Stimulated activated CD4-positive, alpha-beta T cell treated with anti-CD3 and anti-CD28 coated beads, Interleukin-1b, Interleukin-23, amount 100 ng/mL, for 24 hours (primary cell): Measurements from ENCODE around the gene NCF4.

Experiments used
- DNase-seq, 4 experiments: peaks; one replicate each; pipeline ENCODE4 v3.0.0-alpha.2; 2020; ENCODE audit warnings: low read depth in 4 of 4, low spot score in 1 of 4

Gene NCF4

GRCh38 chr22:36860821-36861659, at the start of gene NCF4:
Gene NCF4, plus strand, starts transcription at chr22:36861006. Its CDS starts 166 bp downstream, at chr22:36861172.
- DNase-seq: no peak

GRCh38 chr22:36811094-36811800, 49.6 kb upstream of the NCF4 start:
- no peak for DNase-seq

GRCh38 chr22:36814801-36815200, 46.0 kb upstream of the NCF4 start:
- DNase-seq: no peak

GRCh38 chr22:36815558-36816338, 45.1 kb upstream of the NCF4 start:
- no peak for DNase-seq

GRCh38 chr22:36816339-36816635, 44.5 kb upstream of the NCF4 start:
- DNase-seq: no peak

GRCh38 chr22:36816636-36817524, 43.9 kb upstream of the NCF4 start, which contains the start of gene PVALB:
Gene PVALB, minus strand, starts transcription at chr22:36817035. Its CDS starts 30 bp downstream, at chr22:36817005.
- DNase-seq: peak in 1 of 4 experiments; percentile 2

- no peak for DNase-seq
Measured at GRCh38 chr22:36817525-36817848, 43.3 kb upstream of the NCF4 start.

- no peak for DNase-seq
Measured at GRCh38 chr22:36818010-36818642, 42.7 kb upstream of the NCF4 start.

- no peak for DNase-seq
Measured at GRCh38 chr22:36819112-36819511, 41.7 kb upstream of the NCF4 start.

- no peak for DNase-seq
Measured at GRCh38 chr22:36822581-36822980, 38.2 kb upstream of the NCF4 start.

- no peak for DNase-seq
Measured at GRCh38 chr22:36823186-36823839, 37.5 kb upstream of the NCF4 start.

- no peak for DNase-seq
Measured at GRCh38 chr22:36824655-36825054, 36.2 kb upstream of the NCF4 start.

- no peak for DNase-seq
Measured at GRCh38 chr22:36826262-36826661, 34.5 kb upstream of the NCF4 start.

- DNase-seq: no peak
Measured at GRCh38 chr22:36828815-36829214, 32.0 kb upstream of the NCF4 start.

- DNase-seq: no peak
Measured at GRCh38 chr22:36829370-36830002, 31.3 kb upstream of the NCF4 start.

GRCh38 chr22:36830601-36831000, 30.2 kb upstream of the NCF4 start:
- no peak for DNase-seq

GRCh38 chr22:36831206-36831605, 29.6 kb upstream of the NCF4 start:
- no peak for DNase-seq

- DNase-seq: no peak
Measured at GRCh38 chr22:36831717-36832116, 29.1 kb upstream of the NCF4 start.

GRCh38 chr22:36833073-36833472, 27.7 kb upstream of the NCF4 start:
- DNase-seq: no peak
